ENCODE data around the gene SYNDIG1. TPM values are rescaled to one million over a fixed set of nuclear protein-coding genes. Genes with fewer than 3 reads are reported as not detected.

Gene SYNDIG1
- polyA plus RNA-seq, 1 of the 3 experiments (the other 2 are of a cell fraction) = not detected

GRCh38 chr20:24651171-24651975 lies 181.9 kb downstream of the SYNDIG1 start (continued):
- TF ChIP-seq TEAD4 (IDR thresholded peaks at IDR 0.05; ENCODE audit: borderline replicate concordance, insufficient read depth) (peak; percentile 30; the same call in 1 of the 2 replicates), SMC3 (IDR thresholded peaks at IDR 0.05; ENCODE audit: low read depth, low read length) (no peak), RXRA (IDR thresholded peaks at IDR 0.05; ENCODE audit: borderline replicate concordance, low read depth) (no peak), FOSL2 (IDR thresholded peaks at IDR 0.05; ENCODE audit: borderline replicate concordance, low read depth) (peak; percentile 29; the same call in 1 of the 2 replicates), ELF1 (IDR thresholded peaks at IDR 0.05) (no peak)

- H3K79me2 ChIP-seq (ENCODE audit: insufficient read depth) = no peaks in the 10 kb centered on the region
- no peak overlapping the region for H3K4me3 ChIP-seq (ENCODE audit: low read depth in 2 of 2, low read length in 1 of 2)
- no peak overlapping the region for H2AFZ ChIP-seq (ENCODE audit: low read depth)
- POLR2A ChIA-PET = no interaction called here
- no peaks in the 10 kb centered on the region for H3K27me3 ChIP-seq (ENCODE audit: insufficient read depth)
- H3K4me2 ChIP-seq = 0 out of 2 replicates have a peak overlapping the region, but pooled peaks have one; percentile 2
- peaks cover 0 to 31% of the 10 kb centered on the region in 2 experiments; a peak in 1 of 4 replicates for H3K4me1 ChIP-seq (ENCODE audit: control insufficient read depth in 1 of 2, insufficient read depth in 2 of 2, low read depth in 1 of 2, low read length in 1 of 2)
- CTCF ChIA-PET = interaction anchor here (1.2 kb wide), 1 partner anchor 11 kb away, joined by 4 read pairs; no protein-coding TSS in a partner anchor
- H3K9me2 ChIP-seq = no peaks in the 10 kb centered on the region
- H3K9ac ChIP-seq = no peak overlapping the region
- no peak for TF ChIP-seq FOSL2 (IDR thresholded peaks at IDR 0.05; ENCODE audit: borderline replicate concordance, low read depth)
- no peak for TF ChIP-seq RCOR1 (IDR thresholded peaks at IDR 0.05; ENCODE audit: low read length)
- TF ChIP-seq REST (IDR thresholded peaks at IDR 0.05; ENCODE audit: low read depth, low read length) = no peak
- TF ChIP-seq SMC3 (IDR thresholded peaks at IDR 0.05; ENCODE audit: low read depth, low read length) = no peak
- TF ChIP-seq JUND (IDR thresholded peaks at IDR 0.05) = no peak
- no peak for TF ChIP-seq EP300 (IDR thresholded peaks at IDR 0.05; ENCODE audit: borderline replicate concordance in 1 of 2, low read depth in 1 of 2, low read length in 1 of 2)
- TF ChIP-seq FOXM1 (IDR thresholded peaks at IDR 0.05; ENCODE audit: low read depth) = no peak
- no peak for TF ChIP-seq EZH2phosphoT487 (IDR thresholded peaks at IDR 0.05; ENCODE audit: borderline replicate concordance, low read depth)
- TF ChIP-seq YY1 (IDR thresholded peaks at IDR 0.05; ENCODE audit: low read depth) = no peak
- no peak for TF ChIP-seq CTCF (IDR thresholded peaks at IDR 0.05)
- DNase-seq = no peak
- H3K9me3 ChIP-seq = no peaks in the 10 kb centered on the region
- no peak overlapping the region for H3K27ac ChIP-seq (ENCODE audit: low read depth in 2 of 2, low read length in 1 of 2)
- H3F3A ChIP-seq (replicated peaks; ENCODE audit: insufficient read depth) = no peaks in the 10 kb centered on the region
- no peaks in the 10 kb centered on the region for H3K36me3 ChIP-seq (replicated peaks in 1 of 2; ENCODE audit: control insufficient read depth in 1 of 2, insufficient read depth in 2 of 2, low read length in 1 of 2)
- no peaks in the 10 kb centered on the region for H4K20me1 ChIP-seq (ENCODE audit: insufficient read depth)
- WGBS (ENCODE audit: low lambda C conversion rate) = 71% methylated on average over 4 of the region's 4 CpGs
Measured at GRCh38 chr20:24651976-24652345, 182.5 kb downstream of the SYNDIG1 start.

Measured in SK-N-SH (cell line).